NCI-H345 treated with DMSO at 0.1 percent for 48 hours (cell line): Measurements from ENCODE around the gene IL16.

Experiments
- DNase-seq: peaks from one replicate; lab custom pipeline; 2025; ENCODE audit not compliant: unreplicated experiment; lab: John Stamatoyannopoulos, UW

The IL16 gene

DNA sequence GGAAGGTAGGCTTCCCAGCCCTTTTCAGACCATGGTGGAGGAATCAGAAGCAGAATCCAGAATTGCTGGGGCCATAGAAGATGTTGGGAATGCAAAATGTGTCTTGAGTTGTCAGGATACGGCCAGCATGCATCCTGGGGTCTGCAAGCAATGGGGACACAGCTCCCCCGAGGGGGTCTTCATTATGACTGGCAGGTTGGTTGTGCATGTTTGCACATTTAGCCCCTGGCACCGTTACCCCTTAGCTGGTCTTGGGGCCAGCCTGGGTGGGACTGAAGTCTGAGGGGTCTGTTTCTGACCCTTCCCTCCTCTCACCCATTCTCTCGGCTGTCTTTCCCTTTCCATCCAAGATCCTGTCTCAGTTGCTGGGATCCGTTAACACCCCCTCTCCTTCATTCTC, 76.5 kb downstream of the IL16 start:
- DNase-seq: no peak

- no peak for DNase-seq
Measured at GRCh38 chr15:81273855-81274254, 77.2 kb downstream of the IL16 start.

GRCh38 chr15:81274255-81274654, 77.6 kb downstream of the IL16 start:
- DNase-seq: no peak

- DNase-seq: peak; percentile 41
Measured at GRCh38 chr15:81274931-81275707, 78.4 kb downstream of the IL16 start.

DNA sequence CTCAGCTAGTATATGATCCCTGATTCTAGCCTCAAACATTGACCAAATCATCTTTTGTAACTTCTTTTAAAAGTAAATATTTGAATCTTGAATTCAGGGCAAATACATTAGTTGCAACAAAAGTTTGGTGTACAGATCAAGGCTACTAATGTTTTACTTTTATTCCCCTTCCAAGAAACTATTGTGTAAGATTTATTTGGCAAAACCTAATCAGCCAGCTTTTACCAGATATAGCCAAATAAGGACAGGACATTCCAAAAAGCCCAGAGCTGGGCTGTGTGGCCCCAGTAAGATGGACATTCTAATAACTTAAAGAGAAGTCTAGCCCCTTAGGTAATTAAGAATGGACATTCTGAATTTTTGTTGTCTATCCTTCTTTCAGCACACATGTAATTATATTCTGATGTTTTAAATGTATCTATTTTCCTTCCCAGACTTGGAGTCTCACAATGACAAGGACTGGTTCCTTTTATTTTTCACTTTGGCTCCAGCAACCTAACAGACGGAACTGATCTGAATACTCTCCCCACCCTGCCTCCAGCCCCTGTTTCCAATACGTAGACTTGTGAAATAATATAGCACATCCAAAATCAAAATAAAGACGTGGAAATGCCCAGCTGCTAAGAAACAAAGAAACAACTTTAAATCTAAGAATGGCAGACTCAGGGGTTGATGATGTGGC, 79.2 kb downstream of the IL16 start:
- DNase-seq: no peak

DNA sequence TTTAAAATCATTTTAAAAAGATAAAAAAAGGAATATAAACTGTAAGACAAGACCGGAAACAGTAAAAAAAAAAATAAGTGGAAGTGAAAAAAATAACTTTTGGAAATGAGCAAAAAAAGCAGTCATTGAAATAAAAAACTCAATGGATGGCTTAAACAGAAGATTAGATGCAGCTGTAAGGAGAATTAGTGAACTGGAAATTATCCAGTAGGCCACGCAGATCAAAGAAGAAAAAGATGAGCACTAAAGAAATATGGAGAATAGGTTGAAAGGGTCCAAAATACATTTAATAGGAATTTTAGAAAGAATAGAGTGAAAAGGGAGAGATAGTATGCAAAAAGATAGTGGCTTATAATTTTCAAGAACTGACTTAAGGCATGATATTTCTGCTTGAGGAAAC, 80.3 kb downstream of the IL16 start:
- DNase-seq: no peak

DNA sequence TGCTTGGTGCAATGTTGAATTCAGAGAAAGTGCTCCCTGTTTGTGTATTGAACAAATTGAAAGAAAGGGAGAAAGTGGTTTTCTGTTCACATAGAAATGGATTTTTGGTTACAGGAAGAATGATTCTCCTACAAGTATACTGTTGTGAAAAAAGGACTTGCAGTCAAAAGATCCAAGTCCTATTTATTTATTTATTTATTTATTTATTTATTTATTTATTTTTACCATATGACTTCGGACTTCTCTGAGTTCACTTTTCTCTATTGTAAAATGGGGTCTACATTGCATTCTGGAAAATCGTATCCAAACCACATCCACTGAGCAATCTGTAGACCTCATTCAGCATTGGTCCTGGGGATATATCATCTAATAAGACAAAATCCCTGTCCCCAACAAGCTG, 81.2 kb downstream of the IL16 start:
- DNase-seq: no peak

DNA sequence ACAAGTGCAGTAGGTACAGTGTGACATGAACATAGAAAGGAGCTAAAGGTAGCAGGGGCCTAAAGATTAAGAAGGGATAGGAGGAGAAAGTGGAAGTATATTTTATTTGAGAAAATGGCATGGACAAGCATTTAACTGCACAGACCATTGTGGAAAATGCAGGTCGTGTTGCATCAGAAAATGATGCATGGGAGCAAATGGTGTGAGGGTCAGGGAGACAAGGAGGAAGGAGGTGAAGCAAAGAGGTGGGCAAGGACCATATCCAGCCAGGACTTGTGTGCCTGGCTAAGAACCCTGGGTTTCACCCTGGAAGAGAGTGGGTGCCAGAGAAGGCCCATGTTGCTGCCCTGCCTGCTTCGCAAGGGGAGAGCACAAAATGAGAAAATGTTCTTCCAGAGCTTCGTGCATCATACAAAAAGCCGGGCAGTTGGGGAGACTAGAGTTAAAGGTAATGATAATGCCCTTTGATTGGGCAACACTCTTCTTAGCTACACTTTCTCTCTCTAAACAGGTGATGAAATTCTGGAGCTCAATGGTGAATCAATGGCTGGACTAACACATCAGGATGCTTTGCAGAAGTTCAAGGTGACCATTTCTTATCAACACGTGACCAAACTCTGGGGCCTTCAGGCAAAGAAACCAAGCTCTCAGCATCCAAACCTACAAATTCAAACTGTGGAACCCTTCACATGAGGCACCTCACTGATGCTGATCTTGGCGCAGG, 81.8 kb downstream of the IL16 start:
- DNase-seq: no peak

DNA sequence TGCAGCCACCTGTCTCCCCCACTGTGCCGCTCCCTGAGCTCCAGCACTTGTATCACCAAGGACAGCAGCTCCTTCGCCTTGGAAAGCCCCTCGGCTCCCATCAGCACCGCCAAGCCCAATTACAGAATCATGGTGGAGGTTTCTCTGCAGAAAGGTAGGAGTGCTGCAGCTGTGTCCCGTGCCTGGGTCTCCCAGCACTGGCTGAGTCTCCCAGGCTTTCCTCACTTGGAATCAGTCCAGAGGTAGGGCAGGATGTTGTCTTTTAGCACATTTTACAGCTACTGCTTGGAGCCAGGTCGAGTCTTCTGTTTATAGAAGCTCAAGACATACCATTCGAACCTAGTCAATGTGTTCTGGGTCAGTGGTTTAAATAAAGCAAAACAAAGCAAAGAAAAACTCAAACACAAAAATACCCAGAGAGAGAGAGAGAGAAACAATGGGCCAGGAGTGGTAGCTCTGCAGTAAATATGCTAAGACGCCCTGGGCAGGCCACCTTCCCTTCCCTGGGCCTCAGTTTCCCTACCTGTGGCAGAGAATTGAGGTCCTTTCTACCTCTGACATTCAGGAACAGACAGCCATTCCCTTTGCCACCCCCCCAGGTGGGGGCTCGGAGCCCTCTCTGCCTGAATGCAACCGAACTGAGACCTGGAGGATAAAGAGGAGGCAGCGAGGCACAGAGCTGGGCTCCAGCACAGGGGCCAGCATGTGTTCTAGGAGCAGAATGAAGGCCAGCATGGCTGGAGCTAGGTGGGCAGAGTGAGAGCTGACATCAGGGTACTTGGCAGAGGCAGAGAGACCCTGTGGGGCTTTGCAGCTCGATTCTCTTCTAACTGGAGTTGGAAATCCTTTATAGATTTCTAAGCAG, 83.2 kb downstream of the IL16 start:
- no peak for DNase-seq

- no peak for DNase-seq
Measured at GRCh38 chr15:81280696-81281455, 84.2 kb downstream of the IL16 start.

DNA sequence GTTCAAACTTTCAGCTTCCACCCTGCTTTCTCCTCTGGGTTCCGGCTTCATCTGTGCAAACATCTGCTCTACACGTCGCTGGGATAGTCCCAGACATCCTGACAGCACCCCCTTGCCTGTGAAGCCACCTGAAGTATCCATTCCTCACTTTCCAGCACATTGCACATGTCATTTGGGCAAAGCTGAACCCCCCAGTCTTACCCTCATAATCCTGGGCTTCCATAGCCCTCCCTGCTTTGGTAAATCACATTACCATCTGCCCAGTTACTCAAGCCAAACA, 84.7 kb downstream of the IL16 start:
- DNase-seq: no peak

- DNase-seq: no peak
Measured at GRCh38 chr15:81281766-81282605, 85.3 kb downstream of the IL16 start.

- no peak for DNase-seq
Measured at GRCh38 chr15:81282606-81282895, 85.9 kb downstream of the IL16 start.

DNA sequence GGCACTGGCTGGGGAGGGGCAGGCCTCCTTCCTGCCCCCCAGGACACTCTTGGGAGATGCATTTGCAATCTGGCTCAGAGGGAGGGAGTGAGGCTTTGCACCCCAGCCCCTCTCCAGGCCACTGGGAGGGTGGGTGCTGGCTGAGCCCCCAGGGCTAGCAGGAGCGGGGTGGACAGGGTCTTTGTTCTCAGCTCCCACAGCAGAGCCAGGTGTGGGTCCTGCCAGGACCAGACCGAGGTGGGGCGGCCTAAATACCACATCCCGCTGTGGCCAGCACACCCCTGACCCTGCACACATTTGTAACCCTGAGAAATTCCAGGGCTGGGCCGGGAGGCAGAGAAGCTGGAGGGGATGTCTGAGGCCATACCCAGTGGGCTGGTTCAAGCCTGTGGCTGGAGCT, 86.2 kb downstream of the IL16 start:
- no peak for DNase-seq

GRCh38 chr15:81284256-81285031, 87.8 kb downstream of the IL16 start:
- DNase-seq: no peak

- DNase-seq: no peak
Measured at GRCh38 chr15:81285461-81285860, 88.8 kb downstream of the IL16 start.

DNA sequence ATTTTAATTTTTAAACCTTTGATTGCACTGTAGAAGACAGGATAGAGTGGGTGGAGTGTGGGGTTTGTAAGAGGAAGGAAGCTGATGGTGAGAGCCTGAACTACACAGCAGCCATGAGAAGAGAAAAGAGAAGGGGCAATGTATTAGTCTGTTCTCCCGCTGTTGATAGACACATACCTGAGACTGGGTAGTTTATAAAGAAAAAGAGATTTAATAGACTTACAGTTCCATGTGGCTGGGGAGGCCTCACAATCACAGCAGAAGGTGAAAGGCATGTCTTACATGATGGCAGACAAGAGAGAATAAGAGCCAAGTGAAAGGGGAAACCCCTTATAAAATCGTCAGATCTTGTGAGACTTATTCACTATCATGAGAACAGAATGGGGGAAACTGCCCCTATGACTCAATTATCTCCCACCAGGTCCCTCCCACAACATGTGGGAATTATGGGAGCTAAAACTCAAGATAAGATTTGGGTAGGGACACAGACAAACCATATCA, 90.0 kb downstream of the IL16 start:
- no peak for DNase-seq

DNA sequence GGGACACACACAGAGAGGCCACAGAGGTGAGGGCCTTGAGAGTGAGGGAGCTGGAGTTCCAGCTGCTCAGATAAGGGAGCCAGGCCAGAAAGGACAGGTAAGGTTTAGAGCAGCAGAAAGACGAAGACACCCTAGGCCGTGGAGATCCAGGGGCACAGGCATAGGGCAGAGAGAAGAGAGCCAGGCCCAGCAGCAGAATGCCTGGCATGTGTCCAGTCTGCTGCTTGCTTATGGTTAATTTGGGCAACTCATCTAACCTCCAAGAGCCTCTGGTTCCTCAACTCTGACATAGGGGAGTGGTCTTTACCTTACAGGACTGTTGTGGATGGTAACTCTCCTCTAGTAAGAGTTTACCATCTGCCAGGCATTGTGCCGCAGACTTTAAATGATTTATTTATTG, 91.4 kb downstream of the IL16 start:
- DNase-seq: no peak

DNA sequence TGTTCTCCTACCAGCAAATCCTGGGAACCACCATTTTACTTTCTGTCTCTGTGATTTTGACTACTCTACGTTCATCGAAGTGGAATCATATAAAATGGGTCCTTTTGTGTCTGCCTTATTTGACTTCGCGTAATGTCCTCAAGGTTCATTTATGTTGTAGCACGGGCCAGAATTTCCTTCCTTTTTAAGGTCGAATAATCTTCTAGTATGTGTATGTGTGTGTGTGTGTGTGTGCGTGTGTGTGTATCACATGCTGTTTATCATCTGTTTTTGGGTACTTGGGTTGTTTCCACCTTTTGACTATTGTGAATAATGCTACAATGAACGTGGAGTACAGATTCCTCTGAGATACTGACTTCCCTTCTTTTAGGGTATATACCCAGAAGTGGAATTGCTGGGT, 91.9 kb downstream of the IL16 start:
- no peak for DNase-seq
